NCI-H146 (cell line): ENCODE measurements around the gene CST5.
"Not testable (repeated sequence)": the region's sequence is repeated elsewhere in the genome, so short reads cannot be mapped to it uniquely, and the experiment has no call there.

ENCODE experiments used
- DNase-seq: peaks from one replicate; lab custom pipeline; 2025; lab: John Stamatoyannopoulos, UW

CST5 gene

GRCh38 chr20:23841693-23842092 is 37.9 kb downstream of the CST5 start:
- DNase-seq: no peak

GRCh38 chr20:23835716-23836115 is 43.8 kb downstream of the CST5 start:
- DNase-seq: no peak

DNA sequence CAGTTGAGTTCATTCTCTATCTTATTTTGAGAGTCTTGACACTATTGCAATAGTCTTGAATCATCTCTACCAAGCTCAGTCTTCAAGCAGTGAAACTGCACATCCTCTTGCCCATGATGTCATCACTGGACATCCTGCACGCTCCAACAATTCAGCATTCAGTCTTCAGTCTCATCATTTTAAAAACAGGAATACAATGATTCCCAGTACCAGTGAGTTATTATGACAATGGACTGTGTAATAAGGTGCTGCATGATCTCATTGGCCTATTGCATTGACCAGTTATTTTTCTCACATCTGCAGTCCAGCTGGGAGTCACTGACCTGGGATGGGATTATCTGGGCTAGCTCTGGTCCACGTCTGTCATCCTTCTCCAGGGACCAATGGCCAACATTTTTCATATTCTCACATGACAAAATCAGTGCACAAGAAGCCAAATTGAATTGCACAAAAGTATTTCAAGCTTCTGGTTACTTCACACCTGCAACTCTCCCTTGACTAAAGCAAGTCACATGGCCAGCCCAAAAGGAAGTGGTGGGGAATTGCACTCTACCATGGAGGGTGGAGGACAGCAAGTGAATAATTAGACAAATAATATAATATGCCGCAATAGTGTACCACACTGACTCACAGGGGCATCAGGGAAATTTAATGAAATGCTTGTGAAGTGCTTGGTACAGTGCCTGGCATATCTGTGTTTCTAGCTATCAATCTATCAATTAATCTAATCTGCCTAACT is 46.6 kb downstream of the CST5 start:
- no peak for DNase-seq

DNA sequence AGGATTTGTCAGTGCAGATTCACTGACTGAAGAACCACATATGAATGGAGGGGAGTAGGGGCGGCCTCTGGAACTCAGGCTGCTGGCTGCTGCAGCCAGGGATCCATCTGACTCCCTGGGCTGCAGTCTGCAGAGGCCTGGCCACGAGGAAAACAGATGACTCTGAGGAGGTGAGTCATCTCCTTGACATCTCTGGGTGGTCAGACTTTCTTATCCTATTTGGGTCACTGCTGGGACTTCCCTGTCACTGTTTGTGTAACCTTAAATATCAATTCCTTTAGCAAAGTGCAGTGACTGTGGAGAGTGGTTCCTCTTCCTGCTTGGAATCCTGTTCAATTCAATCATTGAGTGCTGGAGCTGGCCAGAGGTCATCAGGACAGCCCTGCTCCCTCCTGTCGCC is 47.6 kb downstream of the CST5 start:
- DNase-seq: not testable (repeated sequence)

DNA sequence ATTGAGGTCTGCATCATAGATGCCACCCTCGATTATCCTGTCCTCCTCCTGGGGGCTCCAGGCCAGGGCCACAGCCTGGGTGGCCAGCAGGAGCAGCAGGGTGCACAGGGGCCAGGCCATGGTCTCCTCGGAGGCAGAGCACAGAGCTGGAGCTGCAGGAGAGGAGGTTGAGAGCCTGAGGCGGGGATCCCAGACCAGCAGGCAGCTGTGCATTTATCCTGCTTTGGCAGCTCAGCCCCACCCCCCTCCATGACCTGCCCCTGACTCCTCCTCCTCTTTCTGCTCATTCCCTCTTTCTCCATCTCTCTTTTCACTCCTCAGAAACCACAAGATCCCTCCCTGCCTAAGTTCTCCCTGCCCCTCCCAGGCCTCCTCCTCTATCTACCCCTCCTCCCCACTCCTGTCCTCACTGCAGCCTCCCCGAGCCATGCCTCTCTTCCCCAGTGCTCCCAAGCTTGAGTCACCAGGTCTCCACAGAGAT is 53.0 kb downstream of the CST5 start, which contains the start of gene CST2:
Gene CST2, minus strand, starts transcription at position 189 of the 481 bp plus-strand sequence. Its CDS starts 69 bp downstream, at position 120.
- DNase-seq: no peak
